SK-N-SH (cell line): ENCODE data around the gene NUP160. TPM values are rescaled to one million over a fixed set of nuclear protein-coding genes. Genes with fewer than 3 reads are reported as not detected.

Experiments
- CTCF ChIA-PET: fragments of 300-600, 350-600 bp; formaldehyde crosslinking; extraction: SDS; loops from one replicate; lab custom pipeline; 2021; lab: Yijun Ruan, JAX
- POLR2A ChIA-PET: fragments of 350-600 bp; sonication (Branson Sonifier 250); formaldehyde crosslinking; extraction: SDS; loops from one replicate; lab custom pipeline; 2020; ENCODE audit warnings: antibody characterized with exemption, inconsistent platforms; lab: Yijun Ruan, JAX
- DNase-seq: peaks from one replicate; pipeline ENCODE4 v3.0.0; 2012
- H2AFZ ChIP-seq: fragments of 200-600 bp; sonication (generic); 2 replicates; pipeline ENCODE4 v1.8.1; 2016; ENCODE audit warnings: antibody characterized with exemption, mild to moderate bottlenecking, low read depth
- H3F3A ChIP-seq: fragments of 200-600 bp; sonication (generic); replicated peaks from 2 replicates; pipeline ENCODE3; 2016; ENCODE audit warnings: antibody characterized with exemption, mild to moderate bottlenecking; ENCODE audit not compliant: insufficient read depth
- H3K27ac ChIP-seq, 2 experiments: fragments of 200-500 bp in 1 of 2; fragments of 200-600 bp in 1 of 2; sonication (Bioruptor generic) in 1 of 2; sonication (generic), shearing (Covaris generic) in 1 of 2; 2 replicates each; pipeline versions ENCODE4 v1.5.1 to v1.6.1; 2014 to 2016; ENCODE audit warnings: low read depth in 2 of 2, inconsistent platforms in 1 of 2, low read length in 1 of 2, mild to moderate bottlenecking in 1 of 2, mixed read lengths in 1 of 2
- H3K27me3 ChIP-seq: fragments of 200-600 bp; sonication (generic), shearing (Covaris generic); 2 replicates; pipeline ENCODE4 v1.6.1; 2016; ENCODE audit warnings: mixed run types; ENCODE audit not compliant: insufficient read depth
- H3K36me3 ChIP-seq, 2 experiments: fragments of 200-500 bp in 1 of 2; fragments of 200-600 bp in 1 of 2; sonication (Bioruptor generic) in 1 of 2; sonication (generic) in 1 of 2; replicated peaks in 1 of 2; 2 replicates each; pipeline versions ENCODE3 to v1.5.1; 2014 to 2016; ENCODE audit warnings: low read length in 1 of 2, mild to moderate bottlenecking in 1 of 2; ENCODE audit not compliant: insufficient read depth in 2 of 2, control insufficient read depth in 1 of 2
- H3K4me1 ChIP-seq, 2 experiments: fragments of 200-500 bp in 1 of 2; fragments of 200-600 bp in 1 of 2; sonication (Bioruptor generic) in 1 of 2; sonication (generic), shearing (Covaris generic) in 1 of 2; 2 replicates each; pipeline versions ENCODE4 v1.5.1 to v1.6.1; 2014 to 2016; ENCODE audit warnings: low read depth in 1 of 2, low read length in 1 of 2, mixed run types in 1 of 2; ENCODE audit not compliant: insufficient read depth in 2 of 2, control insufficient read depth in 1 of 2
- H3K4me2 ChIP-seq: fragments of 200-600 bp; sonication (generic), shearing (Covaris generic); 2 replicates; pipeline ENCODE4 v1.6.1; 2017; ENCODE audit warnings: mixed run types
- H3K4me3 ChIP-seq, 2 experiments: fragments of 200-500 bp in 1 of 2; fragments of 200-600 bp in 1 of 2; sonication (Bioruptor generic) in 1 of 2; sonication (generic), shearing (Covaris generic) in 1 of 2; 2 replicates each; pipeline versions ENCODE4 v1.5.1 to v1.8.1; 2014 to 2016; ENCODE audit warnings: low read depth in 2 of 2, inconsistent platforms in 1 of 2, low read length in 1 of 2, mild to moderate bottlenecking in 1 of 2, mixed read lengths in 1 of 2, moderate library complexity in 1 of 2
- H3K79me2 ChIP-seq: fragments of 200-600 bp; sonication (generic); 2 replicates; pipeline ENCODE4 v1.8.1; 2017; ENCODE audit warnings: mild to moderate bottlenecking; ENCODE audit not compliant: insufficient read depth
- H3K9ac ChIP-seq: fragments of 200-600 bp; sonication (generic); 2 replicates; pipeline ENCODE4 v1.6.1; 2017; ENCODE audit warnings: mixed run types
- H3K9me2 ChIP-seq: fragments of 200-600 bp; sonication (generic); 2 replicates; pipeline ENCODE4 v1.6.1; 2017; ENCODE audit warnings: mixed run types
- H3K9me3 ChIP-seq: fragments of 200-600 bp; sonication (generic); 2 replicates; pipeline ENCODE4 v1.6.1; 2017; ENCODE audit warnings: mixed run types, mild to moderate bottlenecking, moderate library complexity
- H4K20me1 ChIP-seq: fragments of 200-600 bp; sonication (generic); 2 replicates; pipeline ENCODE4 v1.6.1; 2017; ENCODE audit warnings: mild to moderate bottlenecking, mixed run types; ENCODE audit not compliant: insufficient read depth
- CHD2 ChIP-seq: fragments of 150-350 bp; IDR thresholded peaks from 2 replicates; pipeline ENCODE4 v1.6.1; 2018; ENCODE audit warnings: low read length; ENCODE audit not compliant: partially characterized antibody
- ELF1 ChIP-seq: IDR thresholded peaks from 2 replicates; pipeline ENCODE4 v1.4.0; 2012
- EP300 ChIP-seq, 2 experiments: IDR thresholded peaks; 2 replicates each; pipeline versions ENCODE4 v1.4.0 to v1.6.1; 2012; ENCODE audit warnings: borderline replicate concordance in 1 of 2, low read depth in 1 of 2, low read length in 1 of 2
- EZH2phosphoT487 ChIP-seq: fragments of 200-600 bp; sonication (generic); IDR thresholded peaks from 2 replicates; pipeline ENCODE4 v1.6.1; 2017; ENCODE audit warnings: low read depth, mixed run types, mild to moderate bottlenecking, antibody characterized with exemption, moderate library complexity, borderline replicate concordance
- FOSL2 ChIP-seq: IDR thresholded peaks from 2 replicates; pipeline ENCODE4 v1.4.0; 2012; ENCODE audit warnings: low read depth, mild to moderate bottlenecking, moderate library complexity, borderline replicate concordance
- FOXJ3 ChIP-seq: sonication (generic); formaldehyde crosslinking; IDR thresholded peaks from 2 replicates; pipeline ENCODE4 v1.5.1; 2020; ENCODE audit warnings: mild to moderate bottlenecking, missing genetic modification reagents
- FOXM1 ChIP-seq: IDR thresholded peaks from 2 replicates; pipeline ENCODE4 v1.4.0; 2012; ENCODE audit warnings: low read depth, mild to moderate bottlenecking
- JUND ChIP-seq: IDR thresholded peaks from 2 replicates; pipeline ENCODE4 v1.4.0; 2012
- MEF2A ChIP-seq: IDR thresholded peaks from 2 replicates; pipeline ENCODE4 v1.4.0; 2012; ENCODE audit warnings: low read depth, borderline replicate concordance
- MXI1 ChIP-seq: IDR thresholded peaks from 2 replicates; pipeline ENCODE4 v1.6.1; 2012; ENCODE audit warnings: mild to moderate bottlenecking, low read depth, low read length, improper control_type of control experiment
- POLR2AphosphoS5 ChIP-seq: IDR thresholded peaks from 2 replicates; pipeline ENCODE4 v1.6.1; 2012; ENCODE audit warnings: low read depth, low read length
- RCOR1 ChIP-seq: fragments of 150-350 bp; IDR thresholded peaks from 2 replicates; pipeline ENCODE4 v1.6.1; 2017; ENCODE audit warnings: antibody characterized with exemption, low read length
- RFX5 ChIP-seq: IDR thresholded peaks from 2 replicates; pipeline ENCODE4 v1.6.1; 2012; ENCODE audit warnings: mild to moderate bottlenecking, improper control_type of control experiment, low read length
- SMC3 ChIP-seq: IDR thresholded peaks from 2 replicates; pipeline ENCODE4 v1.6.1; 2012; ENCODE audit warnings: low read depth, low read length, improper control_type of control experiment
- TAF1 ChIP-seq: IDR thresholded peaks from 2 replicates; pipeline ENCODE4 v1.6.1; 2012; ENCODE audit warnings: low read depth, mild to moderate bottlenecking, low read length, moderate library complexity, borderline replicate concordance
- TCF12 ChIP-seq: IDR thresholded peaks from 2 replicates; pipeline ENCODE4 v1.4.0; 2012
- TEAD4 ChIP-seq: IDR thresholded peaks from 2 replicates; pipeline ENCODE4 v1.4.0; 2012; ENCODE audit warnings: mild to moderate bottlenecking, borderline replicate concordance; ENCODE audit not compliant: insufficient read depth
- ZBTB33 ChIP-seq: IDR thresholded peaks from 2 replicates; pipeline ENCODE4 v1.4.0; 2012; ENCODE audit warnings: low read depth, borderline replicate concordance
- WGBS: methylation state at CpG from one replicate; pipeline ENCODE4 v1.1.6; 2017; ENCODE audit warnings: low lambda C conversion rate; 5-methylcytosine and 5-hydroxymethylcytosine counted together
- polyA plus RNA-seq, 3 experiments: library from polyadenylated mRNA; depleted of rRNA; stranded (reverse); fragments of >200 nt; gene quantifications; 2 replicates each; pipeline ENCODE4 v1.2.3, GENCODE V29; 2012
- TF ChIP-seq, protein P1 (sequence below): fragments of 150-350 bp; IDR thresholded peaks from 2 replicates; pipeline ENCODE4 v1.6.1; 2016; ENCODE audit warnings: mild to moderate bottlenecking, low read depth, low read length
- TF ChIP-seq, protein P2 (sequence below): IDR thresholded peaks from 2 replicates; pipeline ENCODE4 v1.4.0; 2012; ENCODE audit warnings: low read depth, borderline replicate concordance

The NUP160 gene
- polyA plus RNA-seq, 1 of the 3 experiments (the other 2 are of a cell fraction) = 19.3 TPM

DNA sequence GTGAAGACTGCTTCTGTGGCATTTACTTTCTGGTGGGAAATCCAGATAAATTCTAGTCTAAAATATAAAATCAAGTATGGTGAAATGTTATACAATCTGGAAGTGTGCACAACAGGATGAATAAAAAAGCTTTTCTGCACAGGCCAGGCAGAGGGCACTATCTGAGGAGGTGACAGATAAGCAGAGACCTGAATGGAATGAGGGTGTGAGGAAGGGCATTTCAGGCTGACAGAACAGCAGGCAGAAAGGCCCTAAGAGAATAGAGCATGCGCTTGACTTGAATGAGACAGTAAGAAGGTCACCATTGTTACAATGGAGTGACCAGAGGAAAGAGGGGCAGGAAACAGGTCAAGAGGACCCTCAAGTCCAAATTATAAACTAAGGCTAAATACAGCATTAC, 47.4 kb downstream of the NUP160 start:
- peaks cover 11% of the 10 kb centered on the region for H3F3A ChIP-seq
- DNase-seq = no peak
- H3K4me1 ChIP-seq = no peaks in the 10 kb centered on the region
- TF ChIP-seq, protein P1, sequence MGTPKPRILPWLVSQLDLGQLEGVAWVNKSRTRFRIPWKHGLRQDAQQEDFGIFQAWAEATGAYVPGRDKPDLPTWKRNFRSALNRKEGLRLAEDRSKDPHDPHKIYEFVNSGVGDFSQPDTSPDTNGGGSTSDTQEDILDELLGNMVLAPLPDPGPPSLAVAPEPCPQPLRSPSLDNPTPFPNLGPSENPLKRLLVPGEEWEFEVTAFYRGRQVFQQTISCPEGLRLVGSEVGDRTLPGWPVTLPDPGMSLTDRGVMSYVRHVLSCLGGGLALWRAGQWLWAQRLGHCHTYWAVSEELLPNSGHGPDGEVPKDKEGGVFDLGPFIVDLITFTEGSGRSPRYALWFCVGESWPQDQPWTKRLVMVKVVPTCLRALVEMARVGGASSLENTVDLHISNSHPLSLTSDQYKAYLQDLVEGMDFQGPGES = no peak
- TF ChIP-seq, protein P2, sequence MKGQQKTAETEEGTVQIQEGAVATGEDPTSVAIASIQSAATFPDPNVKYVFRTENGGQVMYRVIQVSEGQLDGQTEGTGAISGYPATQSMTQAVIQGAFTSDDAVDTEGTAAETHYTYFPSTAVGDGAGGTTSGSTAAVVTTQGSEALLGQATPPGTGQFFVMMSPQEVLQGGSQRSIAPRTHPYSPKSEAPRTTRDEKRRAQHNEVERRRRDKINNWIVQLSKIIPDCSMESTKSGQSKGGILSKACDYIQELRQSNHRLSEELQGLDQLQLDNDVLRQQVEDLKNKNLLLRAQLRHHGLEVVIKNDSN = no peak
- TF ChIP-seq MEF2A (no peak), TAF1 (no peak), FOXM1 (no peak), MXI1 (no peak), SMC3 (no peak), POLR2AphosphoS5 (no peak), ELF1 (no peak), TCF12 (no peak), FOXJ3 (CRISPR knock-in tag) (no peak), EP300 (IDR thresholded peaks at IDR 0.05; ENCODE audit: borderline replicate concordance in 1 of 2, low read depth in 1 of 2, low read length in 1 of 2) (no peak), TEAD4 (no peak), ZBTB33 (no peak), CHD2 (no peak)
- H3K9ac ChIP-seq = no peak overlapping the region
- no peaks in the 10 kb centered on the region for H4K20me1 ChIP-seq
- H3K79me2 ChIP-seq = no peaks in the 10 kb centered on the region
- H3K9me2 ChIP-seq = no peaks in the 10 kb centered on the region
- no peaks in the 10 kb centered on the region for H3K9me3 ChIP-seq
- H3K4me3 ChIP-seq = no peak overlapping the region
- POLR2A ChIA-PET = no interaction called here
- H3K36me3 ChIP-seq = peaks cover 40 to 87% of the 10 kb centered on the region in 2 experiments
- CTCF ChIA-PET = no interaction called here
- no peak overlapping the region for H3K4me2 ChIP-seq
- H2AFZ ChIP-seq = no peak overlapping the region
- H3K27ac ChIP-seq = no peak overlapping the region
- no peaks in the 10 kb centered on the region for H3K27me3 ChIP-seq
- WGBS = 100% methylated on average over 1 of the region's 1 CpG

DNA sequence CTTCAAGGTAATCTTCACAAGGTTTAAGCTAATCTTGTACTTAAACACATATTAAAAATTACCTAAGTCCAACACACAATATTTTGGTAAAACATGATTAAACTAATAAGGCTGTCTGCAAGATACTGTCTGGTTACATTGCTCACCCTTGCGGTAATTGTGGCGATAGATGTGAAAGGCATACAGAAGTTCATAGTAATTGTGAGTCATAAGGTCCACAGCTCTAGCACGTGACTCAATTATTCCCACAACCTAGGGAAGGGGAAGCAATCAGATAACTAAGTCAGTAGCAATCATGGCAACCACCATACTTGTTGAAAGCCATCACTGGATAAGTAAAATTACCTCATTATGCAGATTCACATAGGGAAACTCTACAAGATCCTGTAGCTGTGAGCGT, 50.5 kb downstream of the NUP160 start:
- Histone ChIP-seq H3K4me3 (no peak overlapping the region), H3K36me3 (peaks cover 29 to 89% of the 10 kb centered on the region in 2 experiments), H3K9ac (no peak overlapping the region), H3K9me2 (no peaks in the 10 kb centered on the region), H4K20me1 (no peaks in the 10 kb centered on the region), H3K9me3 (no peaks in the 10 kb centered on the region), H3K79me2 (no peaks in the 10 kb centered on the region), H3K27ac (no peak overlapping the region; a peak in 1 of 4 replicates), H3K4me1 (peaks cover 0 to 1% of the 10 kb centered on the region in 2 experiments; a peak in 1 of 4 replicates), H3F3A (peaks cover 17% of the 10 kb centered on the region), H3K4me2 (no peak overlapping the region), H3K27me3 (no peaks in the 10 kb centered on the region), H2AFZ (no peak overlapping the region)
- TF ChIP-seq RFX5 = no peak
- TF ChIP-seq, protein P2 = peak; percentile 46; the same call in 1 of the 2 replicates
- no peak for TF ChIP-seq TEAD4
- no peak for TF ChIP-seq RCOR1
- TF ChIP-seq EZH2phosphoT487 = no peak
- TF ChIP-seq ZBTB33 = no peak
- TF ChIP-seq FOSL2 = peak; percentile 26; the same call in 1 of the 2 replicates
- no peak for TF ChIP-seq FOXM1
- TF ChIP-seq, protein P1 = no peak
- no peak for TF ChIP-seq POLR2AphosphoS5
- no peak for TF ChIP-seq JUND
- no peak for DNase-seq
- CTCF ChIA-PET = interaction anchor here (1.4 kb wide), 1 partner anchor 9 kb away, joined by 5 read pairs; no protein-coding TSS in a partner anchor
- 81% methylated on average over 4 of the region's 4 CpGs for WGBS
- POLR2A ChIA-PET = no interaction called here
